Astrocyte of the spinal cord (primary cell): ENCODE measurements around the gene BRD7.
A peak's percentile ranks its signal among the peaks of the same experiment; 100 is the strongest.

Experiments used
- DNase-seq: peaks from one replicate; pipeline ENCODE4 v3.0.0; 2011; ENCODE audit warnings: low read depth, low spot score
- H3K4me3 ChIP-seq: 2 replicates; pipeline ENCODE4 v1.5.1; 2011; ENCODE audit warnings: low read depth, mild to moderate bottlenecking, low read length, moderate library complexity
- in situ Hi-C: cut with HindIII; loops from 2 replicates; pipeline ENCODE4 v1.10.0; 2017; ENCODE audit warnings: low sequenced_read_pairs
- TF ChIP-seq, protein P1 (sequence below): IDR thresholded peaks from 2 replicates; pipeline ENCODE4 v1.5.1; 2012; ENCODE audit warnings: low read depth, mild to moderate bottlenecking, low read length, inconsistent platforms

The BRD7 gene

DNA sequence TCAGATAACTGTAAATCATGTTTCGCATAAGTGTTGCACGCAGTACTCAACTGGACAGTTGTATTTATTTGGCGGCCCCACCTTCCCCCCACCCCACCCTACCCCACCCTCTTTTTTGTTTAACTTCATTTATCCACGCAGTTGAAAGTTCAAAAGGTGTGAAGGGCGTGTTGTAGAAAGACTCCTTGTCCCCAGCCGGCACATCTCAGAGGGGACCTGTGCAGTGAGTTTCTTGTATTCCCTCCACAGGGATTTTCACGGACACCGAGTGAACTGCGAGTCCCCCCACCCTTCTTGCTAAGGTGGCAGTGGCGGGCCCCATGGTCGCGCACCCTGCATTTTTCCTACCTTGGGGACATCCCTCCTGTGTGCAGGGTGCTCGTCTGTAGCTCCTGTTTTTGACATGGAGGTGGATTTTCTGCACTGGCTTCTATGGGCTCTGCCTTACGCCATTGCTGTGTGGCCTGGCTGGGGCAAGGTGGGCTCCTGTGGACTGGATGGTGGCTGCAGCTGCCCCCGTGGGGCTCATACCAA lies 66.2 kb downstream of the BRD7 start:
- in situ Hi-C loops, result no loop called here
- TF ChIP-seq, protein P1, sequence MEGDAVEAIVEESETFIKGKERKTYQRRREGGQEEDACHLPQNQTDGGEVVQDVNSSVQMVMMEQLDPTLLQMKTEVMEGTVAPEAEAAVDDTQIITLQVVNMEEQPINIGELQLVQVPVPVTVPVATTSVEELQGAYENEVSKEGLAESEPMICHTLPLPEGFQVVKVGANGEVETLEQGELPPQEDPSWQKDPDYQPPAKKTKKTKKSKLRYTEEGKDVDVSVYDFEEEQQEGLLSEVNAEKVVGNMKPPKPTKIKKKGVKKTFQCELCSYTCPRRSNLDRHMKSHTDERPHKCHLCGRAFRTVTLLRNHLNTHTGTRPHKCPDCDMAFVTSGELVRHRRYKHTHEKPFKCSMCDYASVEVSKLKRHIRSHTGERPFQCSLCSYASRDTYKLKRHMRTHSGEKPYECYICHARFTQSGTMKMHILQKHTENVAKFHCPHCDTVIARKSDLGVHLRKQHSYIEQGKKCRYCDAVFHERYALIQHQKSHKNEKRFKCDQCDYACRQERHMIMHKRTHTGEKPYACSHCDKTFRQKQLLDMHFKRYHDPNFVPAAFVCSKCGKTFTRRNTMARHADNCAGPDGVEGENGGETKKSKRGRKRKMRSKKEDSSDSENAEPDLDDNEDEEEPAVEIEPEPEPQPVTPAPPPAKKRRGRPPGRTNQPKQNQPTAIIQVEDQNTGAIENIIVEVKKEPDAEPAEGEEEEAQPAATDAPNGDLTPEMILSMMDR, result no peak
- no peak overlapping the region for H3K4me3 ChIP-seq
- no peak for DNase-seq

DNA sequence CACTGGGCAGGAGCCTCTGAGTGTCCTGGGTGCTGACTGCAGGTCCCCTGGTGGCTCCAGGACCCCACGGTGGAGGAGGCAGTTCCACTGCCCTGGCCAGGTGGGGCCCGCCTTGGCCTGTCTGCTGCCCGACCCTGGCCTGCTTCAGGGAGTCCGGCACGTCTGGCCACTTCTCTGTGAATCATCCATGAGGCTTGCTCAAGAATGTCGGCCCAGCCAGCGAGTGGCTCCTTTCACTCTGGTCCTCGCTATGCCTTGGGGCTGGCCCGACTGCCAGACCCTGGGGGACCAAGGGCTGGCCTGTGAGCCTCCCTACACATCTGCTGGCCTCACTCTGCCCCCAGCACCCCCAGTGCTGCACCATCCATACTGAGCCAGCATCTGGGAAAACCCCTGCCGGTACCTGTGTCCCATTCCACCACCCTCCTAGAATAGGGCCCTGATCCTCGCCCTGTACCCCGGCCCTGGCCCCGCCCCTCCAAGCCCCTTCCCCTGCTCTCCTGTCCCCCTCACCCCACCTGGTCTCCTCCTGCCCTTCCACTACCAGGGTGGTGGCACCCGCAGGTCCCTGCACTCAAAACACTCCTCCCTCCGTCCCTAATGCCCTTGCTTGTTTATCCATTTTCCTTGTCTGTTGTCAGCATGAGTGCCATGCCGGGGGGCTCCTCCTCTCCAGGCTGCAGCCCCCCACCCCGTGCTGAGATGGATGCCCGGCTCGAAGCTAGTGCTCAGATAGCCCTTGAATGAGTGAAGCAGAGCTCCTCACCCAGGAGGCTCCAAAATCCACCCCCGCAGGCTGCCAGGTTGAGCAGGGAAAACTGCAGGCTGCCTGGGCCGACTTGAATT lies 66.9 kb downstream of the BRD7 start:
- TF ChIP-seq, protein P1, result no peak
- in situ Hi-C loops, result no loop called here
- DNase-seq, result peak; percentile 70

DNA sequence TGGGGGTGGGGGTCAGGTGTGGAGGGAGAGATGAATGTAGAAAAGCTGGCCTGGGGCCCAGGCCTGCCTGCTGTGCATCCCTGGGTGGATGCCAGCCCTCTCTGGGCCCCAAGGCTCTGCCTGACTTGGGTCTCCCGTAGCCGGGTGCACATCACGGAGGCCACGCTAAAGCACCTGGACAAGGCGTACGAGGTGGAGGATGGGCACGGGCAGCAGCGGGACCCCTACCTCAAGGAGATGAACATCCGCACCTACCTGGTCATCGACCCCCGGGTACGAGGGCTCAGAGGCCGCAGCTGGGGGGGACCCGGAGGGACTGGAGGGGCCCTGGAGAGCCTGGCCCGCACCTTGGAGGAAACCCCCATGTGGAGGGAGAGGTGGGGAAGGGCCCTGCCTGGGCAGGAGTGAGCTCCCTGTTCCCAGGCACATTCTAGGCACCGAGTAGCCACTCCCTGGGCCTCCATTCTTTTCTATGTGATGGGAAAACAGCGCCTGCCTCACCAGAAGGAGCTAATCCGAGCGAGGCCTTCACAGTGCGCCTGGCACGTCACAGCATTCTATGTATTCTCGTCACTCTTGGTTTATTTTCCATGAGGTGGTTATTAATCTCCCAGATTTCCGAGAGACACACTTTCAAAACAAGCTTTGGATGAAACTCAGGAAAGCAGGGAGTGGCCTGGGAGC lies 67.7 kb downstream of the BRD7 start:
- H3K4me3 ChIP-seq, result no peak overlapping the region
- in situ Hi-C loops, result no loop called here
- TF ChIP-seq, protein P1, result no peak
- no peak for DNase-seq

More for the DNA sequence above, 66.9 kb downstream of the BRD7 start:
- no peak overlapping the region for H3K4me3 ChIP-seq

DNA sequence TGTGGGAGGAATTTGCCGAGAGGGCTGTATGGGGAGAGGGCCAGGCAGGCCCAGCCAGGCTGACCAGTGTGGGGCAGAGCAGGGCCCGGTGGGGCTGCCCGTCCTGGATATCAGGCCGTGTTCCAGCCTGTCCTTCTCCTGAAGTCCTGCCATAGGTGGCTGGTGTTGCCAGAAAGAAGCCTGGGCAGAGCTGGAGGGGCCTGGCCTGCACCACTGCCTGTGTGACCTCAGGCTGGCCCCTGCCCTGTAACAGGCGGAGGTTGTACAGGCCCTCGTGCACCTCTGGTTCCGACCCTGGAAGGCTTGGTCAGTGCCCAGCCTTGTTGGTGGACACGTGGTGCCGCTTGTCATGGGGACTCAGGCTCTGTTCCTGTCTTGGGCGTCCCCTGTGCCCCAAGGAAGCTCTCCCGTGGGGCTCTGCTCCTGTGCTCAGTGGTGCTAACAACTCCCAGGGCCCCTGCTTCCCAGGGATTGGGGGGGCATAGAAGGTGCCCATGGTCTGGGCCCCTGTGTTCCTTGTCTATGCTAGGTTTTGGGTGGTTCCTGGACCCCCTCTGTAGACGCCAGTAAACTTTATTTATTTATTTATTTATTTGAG lies 69.2 kb downstream of the BRD7 start:
- in situ Hi-C loops, result no loop called here
- H3K4me3 ChIP-seq, result no peak overlapping the region
- DNase-seq, result no peak
- TF ChIP-seq, protein P1, result no peak

DNA sequence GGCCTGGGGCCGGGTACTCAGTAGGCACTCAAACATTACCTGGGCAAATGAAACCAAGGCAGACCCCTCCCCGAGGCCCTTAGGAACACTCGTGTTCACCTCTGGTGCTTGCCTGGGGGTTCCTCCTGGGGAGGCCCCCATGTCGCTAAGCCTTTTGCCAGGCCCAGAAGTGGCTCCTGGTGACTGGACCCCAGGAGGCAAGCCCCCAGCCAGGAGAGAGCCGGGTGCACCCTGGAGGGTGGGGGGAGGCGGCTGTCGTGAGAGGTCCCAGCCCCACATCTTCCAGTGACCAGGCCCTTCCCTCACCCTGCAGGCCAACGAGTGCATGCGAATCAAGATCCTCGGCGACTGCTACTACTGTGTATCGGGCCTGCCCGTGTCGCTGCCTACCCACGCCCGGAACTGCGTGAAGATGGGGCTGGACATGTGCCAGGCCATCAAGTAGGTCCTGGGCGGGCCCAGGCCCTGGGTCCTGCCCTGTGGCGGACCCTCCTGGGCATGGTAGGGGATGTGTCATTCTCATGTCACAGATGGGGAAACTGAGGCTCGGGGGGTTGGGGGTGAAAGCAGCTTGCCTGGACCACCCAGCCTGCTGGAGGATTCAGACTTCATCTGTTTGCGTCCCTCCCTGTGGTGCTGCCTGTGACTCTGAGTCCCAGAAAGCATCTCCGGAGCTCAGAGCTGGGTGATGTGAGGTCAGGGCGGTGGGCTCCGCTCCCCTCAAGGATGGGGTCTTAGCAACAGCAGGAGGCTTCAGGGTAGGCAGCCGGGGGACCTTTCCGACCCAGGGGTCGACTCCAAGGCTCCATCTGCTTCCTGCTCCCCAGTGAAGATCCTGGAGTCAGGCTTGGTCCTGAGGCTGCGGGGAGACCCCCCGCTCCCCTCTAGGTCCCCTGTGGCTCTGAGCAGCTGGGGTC lies 69.9 kb downstream of the BRD7 start:
- no peak overlapping the region for H3K4me3 ChIP-seq
- DNase-seq, result no peak
- TF ChIP-seq, protein P1, result no peak
- in situ Hi-C loops, result no loop called here

DNA sequence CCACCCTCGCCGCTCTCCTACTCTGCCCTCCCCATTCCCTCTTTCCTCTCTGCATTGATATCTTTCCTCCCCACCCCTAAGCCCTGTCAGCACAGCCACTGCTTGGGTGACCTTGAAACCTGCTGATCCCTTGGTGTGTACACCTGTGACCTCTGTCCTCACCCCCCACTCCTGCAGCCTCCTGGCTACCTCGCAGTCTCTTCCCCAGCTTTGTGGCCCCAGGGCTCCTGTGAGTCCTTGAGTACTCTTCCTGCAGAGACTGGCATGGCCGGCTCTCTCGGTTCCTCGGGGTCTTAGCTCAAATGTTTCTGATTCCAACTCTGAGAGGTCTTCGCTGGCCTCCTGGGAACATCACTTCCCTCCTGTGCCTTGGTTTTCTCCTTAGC lies 70.7 kb downstream of the BRD7 start:
- no peak for DNase-seq
- in situ Hi-C loops, result no loop called here
- TF ChIP-seq, protein P1, result no peak
- H3K4me3 ChIP-seq, result no peak overlapping the region
